HG03439 (cell line): ENCODE data around the gene GNA14.

ENCODE experiments used
- ATAC-seq: cut with Tn5 transposase; IDR thresholded peaks from one replicate; pipeline ENCODE4 v1.9.1; 2021; ENCODE audit warnings: mild to moderate bottlenecking, moderate library complexity; ENCODE audit not compliant: unreplicated experiment

GNA14 gene

GRCh38 chr9:77543131-77543822 is 104.8 kb downstream of the GNA14 start:
- no peak for ATAC-seq

GRCh38 chr9:77541600-77541999 is 106.5 kb downstream of the GNA14 start:
- ATAC-seq: no peak

GRCh38 chr9:77541055-77541454 is 107.1 kb downstream of the GNA14 start:
- ATAC-seq: no peak

GRCh38 chr9:77534376-77535057 is 113.6 kb downstream of the GNA14 start:
- ATAC-seq: no peak

GRCh38 chr9:77533671-77534070 is 114.5 kb downstream of the GNA14 start:
- no peak for ATAC-seq

- ATAC-seq: no peak
These were observed 115.5 kb downstream of the GNA14 start for GRCh38 chr9:77532607-77533006.

GRCh38 chr9:77531400-77531799 is 116.7 kb downstream of the GNA14 start:
- ATAC-seq: no peak

GRCh38 chr9:77523891-77524290 is 124.2 kb downstream of the GNA14 start:
- no peak for ATAC-seq

- no peak for ATAC-seq
These were observed 127.0 kb downstream of the GNA14 start for GRCh38 chr9:77521091-77521490.

- no peak for ATAC-seq
These were observed 129.4 kb downstream of the GNA14 start for GRCh38 chr9:77518688-77519087.

GRCh38 chr9:77516781-77517180 is 131.3 kb downstream of the GNA14 start:
- no peak for ATAC-seq

GRCh38 chr9:77514886-77515711 is 133.0 kb downstream of the GNA14 start:
- ATAC-seq: no peak

GRCh38 chr9:77513457-77513856 is 134.7 kb downstream of the GNA14 start:
- ATAC-seq: no peak

- no peak for ATAC-seq
These were observed 135.2 kb downstream of the GNA14 start for GRCh38 chr9:77512876-77513275.

GRCh38 chr9:77511525-77511924 is 136.6 kb downstream of the GNA14 start:
- no peak for ATAC-seq

GRCh38 chr9:77510666-77511065 is 137.5 kb downstream of the GNA14 start:
- ATAC-seq: no peak

- no peak for ATAC-seq
These were observed 139.7 kb downstream of the GNA14 start for GRCh38 chr9:77508396-77508795.

GRCh38 chr9:77507212-77507961 is 140.7 kb downstream of the GNA14 start:
- ATAC-seq: no peak

- ATAC-seq: no peak
These were observed 142.9 kb downstream of the GNA14 start for GRCh38 chr9:77505232-77505631.

- no peak for ATAC-seq
These were observed 145.6 kb downstream of the GNA14 start for GRCh38 chr9:77502568-77502967.

- ATAC-seq: no peak
These were observed 149.2 kb downstream of the GNA14 start for GRCh38 chr9:77498891-77499290.
